Panc1 (cell line): Measurements from ENCODE around the gene PRSS27.

Experiments
- CTCF ChIP-seq: fragments of 450-650 bp; IDR thresholded peaks from 2 replicates; pipeline ENCODE4 v1.5.1; 2017; ENCODE audit warnings: mild to moderate bottlenecking
- POLR2AphosphoS5 ChIP-seq: IDR thresholded peaks from 2 replicates; pipeline ENCODE4 v1.6.1; 2012; ENCODE audit warnings: mild to moderate bottlenecking, low read depth, low read length, moderate library complexity
- REST ChIP-seq, 2 experiments: IDR thresholded peaks; 2 replicates each; pipeline ENCODE4 v1.6.1; 2011 to 2012; ENCODE audit warnings: low read depth in 2 of 2, control low read depth in 1 of 2, low read length in 1 of 2, mild to moderate bottlenecking in 1 of 2, moderate library complexity in 1 of 2; ENCODE audit not compliant: insufficient read depth in 1 of 2

DNA sequence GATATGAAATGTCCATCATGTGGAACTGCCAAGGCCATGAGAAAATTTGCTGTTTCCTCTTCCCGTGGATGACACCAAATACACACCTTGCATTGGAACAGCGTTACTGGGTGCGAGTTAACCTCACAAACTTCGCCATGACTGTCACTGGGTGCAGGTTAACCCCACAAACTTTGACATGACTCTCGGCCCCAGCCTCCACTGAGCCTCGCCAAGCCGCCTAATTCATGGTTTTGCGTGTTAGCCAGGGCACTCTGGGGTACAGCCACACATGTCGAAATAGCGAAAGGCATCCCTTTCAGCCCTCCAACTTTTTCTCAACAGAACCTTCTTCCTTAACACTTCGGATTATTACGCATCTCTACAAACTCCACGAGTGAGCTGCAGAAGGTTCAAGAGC is 48.3 kb downstream of the PRSS27 start:
- TF ChIP-seq CTCF (no peak), POLR2AphosphoS5 (no peak), REST (IDR thresholded peaks at IDR 0.05; ENCODE audit: insufficient read depth in 1 of 2, low read depth in 2 of 2, low read length in 1 of 2) (no peak)
